ENCODE data around the gene SMAP2.

GRCh38 chr1:40401473-40402201 is 28.1 kb downstream of the SMAP2 start:
- TF ChIP-seq CTCF (conservative IDR thresholded peaks at IDR 0.05; ENCODE audit: low read depth, low read length) (no peak), CEBPB (IDR thresholded peaks at IDR 0.05; ENCODE audit: low read depth, low read length) (no peak), POLR2A (IDR thresholded peaks at IDR 0.05; ENCODE audit: low read depth, low read length) (no peak), BHLHE40 (IDR thresholded peaks at IDR 0.05; ENCODE audit: low read depth, low read length) (no peak), SMC3 (IDR thresholded peaks at IDR 0.05; ENCODE audit: low read depth, low read length) (no peak), RFX5 (IDR thresholded peaks at IDR 0.05; ENCODE audit: low read depth, low read length) (no peak), MAZ (IDR thresholded peaks at IDR 0.05; ENCODE audit: borderline replicate concordance, low read depth, low read length) (no peak), NFE2L2 (IDR thresholded peaks at IDR 0.05; ENCODE audit: low read depth, low read length) (no peak)
- TF ChIP-seq, protein P1, sequence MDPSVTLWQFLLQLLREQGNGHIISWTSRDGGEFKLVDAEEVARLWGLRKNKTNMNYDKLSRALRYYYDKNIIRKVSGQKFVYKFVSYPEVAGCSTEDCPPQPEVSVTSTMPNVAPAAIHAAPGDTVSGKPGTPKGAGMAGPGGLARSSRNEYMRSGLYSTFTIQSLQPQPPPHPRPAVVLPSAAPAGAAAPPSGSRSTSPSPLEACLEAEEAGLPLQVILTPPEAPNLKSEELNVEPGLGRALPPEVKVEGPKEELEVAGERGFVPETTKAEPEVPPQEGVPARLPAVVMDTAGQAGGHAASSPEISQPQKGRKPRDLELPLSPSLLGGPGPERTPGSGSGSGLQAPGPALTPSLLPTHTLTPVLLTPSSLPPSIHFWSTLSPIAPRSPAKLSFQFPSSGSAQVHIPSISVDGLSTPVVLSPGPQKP (IDR thresholded peaks at IDR 0.05; ENCODE audit: borderline replicate concordance, low read depth, low read length): no peak
- TF ChIP-seq, protein P2, sequence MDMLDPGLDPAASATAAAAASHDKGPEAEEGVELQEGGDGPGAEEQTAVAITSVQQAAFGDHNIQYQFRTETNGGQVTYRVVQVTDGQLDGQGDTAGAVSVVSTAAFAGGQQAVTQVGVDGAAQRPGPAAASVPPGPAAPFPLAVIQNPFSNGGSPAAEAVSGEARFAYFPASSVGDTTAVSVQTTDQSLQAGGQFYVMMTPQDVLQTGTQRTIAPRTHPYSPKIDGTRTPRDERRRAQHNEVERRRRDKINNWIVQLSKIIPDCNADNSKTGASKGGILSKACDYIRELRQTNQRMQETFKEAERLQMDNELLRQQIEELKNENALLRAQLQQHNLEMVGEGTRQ (IDR thresholded peaks at IDR 0.05; ENCODE audit: low read depth, low read length): no peak

All from IMR-90 (cell line).